Activated T-helper 2 cell treated with anti-CD3 and anti-CD28 coated beads, Interferon-gamma antibody, Interleukin-2, Interleukin-4, amounts not matched to agents 10 μg/mL and 5 μg/mL and 100 μg/mL, durations not matched to agents 14 hours and 24 hours and 36 hours (primary cell): ENCODE data around the gene GPR150. TPM values are rescaled to one million over a fixed set of nuclear protein-coding genes. Genes with fewer than 3 reads are reported as not detected.

Source experiments
- DNase-seq: peaks from one replicate; pipeline ENCODE4 v3.0.0; 2021; ENCODE audit warnings: low spot score
- H3K27ac Mint-ChIP-seq: one replicate; pipeline ENCODE4 v1.8.0; 2021; ENCODE audit warnings: mixed read lengths
- H3K27me3 Mint-ChIP-seq: one replicate; pipeline ENCODE4 v1.8.0; 2021; ENCODE audit warnings: low read depth, mixed read lengths
- H3K36me3 Mint-ChIP-seq: one replicate; pipeline ENCODE4 v1.8.0; 2021; ENCODE audit warnings: low read depth, mixed read lengths
- H3K4me1 Mint-ChIP-seq: one replicate; pipeline ENCODE4 v1.8.0; 2021; ENCODE audit warnings: low read depth, mixed read lengths
- H3K4me3 Mint-ChIP-seq: one replicate; pipeline ENCODE4 v1.8.0; 2021; ENCODE audit warnings: low read depth, mild to moderate bottlenecking, moderate library complexity, mixed read lengths
- H3K9me3 Mint-ChIP-seq: one replicate; pipeline ENCODE4 v1.8.0; 2021; ENCODE audit warnings: mixed read lengths
- intact Hi-C: fragments of 100-400 bp; cut with micrococcal nuclease; formaldehyde crosslinking; loops from one replicate; pipeline ENCODE4 v1.15.1; 2023
- total RNA-seq: library from RNA; stranded (reverse); gene quantifications from 2 replicates; pipeline ENCODE4 v1.2.3, GENCODE V29; 2022

Gene GPR150
- total RNA-seq, 1 donor from 2014 or later, result 0.11 TPM

- peaks cover 30% of the 10 kb centered on the region for H3K4me1 Mint-ChIP-seq
- no peaks in the 10 kb centered on the region for H3K9me3 Mint-ChIP-seq
- intact Hi-C loops, result loop anchor here (1.0 to 10.0 kb wide), 8 partner anchors 14 to 1016 kb away; partner anchors contain the start of genes ARSK, CAST, ELL2 and GLRX
- H3K4me3 Mint-ChIP-seq, result peak within 1 kb of the TSS; percentile 71
- no peaks in the 10 kb centered on the region for H3K36me3 Mint-ChIP-seq
- peak within 1 kb of the TSS; percentile 76 for H3K27ac Mint-ChIP-seq
- DNase-seq, result peak; percentile 94
- no peaks in the 10 kb centered on the region for H3K27me3 Mint-ChIP-seq
Measured at GRCh38 chr5:95646569-95647431, 26.9 kb downstream of the GPR150 start, which contains the start of gene RFESD. Gene RFESD, plus strand, starts transcription at chr5:95646777. Its CDS starts 5,495 bp downstream, at chr5:95652272.

DNA sequence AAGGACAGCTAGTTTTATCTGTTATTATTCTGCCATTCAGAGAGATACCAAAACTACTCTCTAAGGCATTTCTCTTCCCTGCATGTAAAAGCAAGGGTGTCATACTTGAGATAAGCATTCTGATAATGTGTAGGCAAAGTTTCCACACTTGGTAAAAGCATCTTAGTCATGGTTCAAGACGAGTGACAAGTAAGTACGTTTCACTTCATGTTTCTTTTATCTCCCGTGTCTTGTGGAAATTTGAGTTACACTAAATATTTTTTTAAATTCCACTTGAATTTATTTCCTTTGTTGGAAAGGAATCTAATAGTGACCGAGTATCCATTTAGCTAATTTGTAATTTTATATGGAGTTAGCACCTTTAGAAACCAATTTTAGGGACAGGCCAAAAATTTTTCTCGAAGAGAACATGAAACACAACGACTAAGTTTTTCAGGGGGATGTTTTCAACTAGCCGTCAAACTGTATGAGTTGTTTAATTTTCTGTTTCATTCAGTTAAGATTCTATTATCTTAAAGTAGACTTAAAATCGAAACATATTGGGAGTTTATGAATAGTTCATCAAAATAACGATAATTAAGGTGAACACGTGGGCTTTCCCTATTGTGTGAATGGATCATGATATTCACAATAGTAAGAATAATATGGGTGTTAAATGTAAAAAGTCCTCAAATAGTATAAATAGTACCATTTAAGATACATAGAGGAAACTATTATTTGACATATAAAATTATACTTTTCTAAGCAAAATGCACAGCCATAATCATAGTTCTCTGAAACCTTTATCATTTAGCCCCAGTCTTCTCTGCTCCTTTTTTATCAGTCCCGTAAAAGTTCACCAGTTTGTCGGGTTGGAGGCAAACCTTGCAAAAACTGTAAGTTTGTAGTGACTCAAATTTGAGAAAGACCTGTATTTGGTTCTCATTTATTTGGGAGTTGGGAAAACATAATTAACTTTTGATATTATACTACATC, 28.3 kb downstream of the GPR150 start:
- Mint-ChIP-seq H3K9me3 (no peaks in the 10 kb centered on the region), H3K27me3 (no peaks in the 10 kb centered on the region), H3K4me3 (peak overlapping the region; percentile 40), H3K36me3 (peaks cover 11% of the 10 kb centered on the region), H3K4me1 (peaks cover 30% of the 10 kb centered on the region), H3K27ac (peak overlapping the region; percentile 62)
- intact Hi-C loops, result loop anchor here (1.0 to 10.0 kb wide), 7 partner anchors 57 to 1014 kb away; partner anchors contain the start of genes CAST, ELL2 and GLRX
- DNase-seq, result no peak

- peaks cover 11% of the 10 kb centered on the region for H3K36me3 Mint-ChIP-seq
- H3K4me1 Mint-ChIP-seq, result peaks cover 26% of the 10 kb centered on the region
- DNase-seq, result no peak
- no peak overlapping the region for H3K4me3 Mint-ChIP-seq
- H3K27me3 Mint-ChIP-seq, result no peaks in the 10 kb centered on the region
- intact Hi-C loops, result loop anchor here (5.0 to 10.0 kb wide), 4 partner anchors 173 to 1013 kb away; partner anchors contain the start of genes CAST, ELL2 and GLRX
- H3K27ac Mint-ChIP-seq, result no peak overlapping the region
- no peaks in the 10 kb centered on the region for H3K9me3 Mint-ChIP-seq
Measured at GRCh38 chr5:95649274-95649673, 29.4 kb downstream of the GPR150 start.

- Mint-ChIP-seq H3K36me3 (peaks cover 12% of the 10 kb centered on the region), H3K27ac (no peak overlapping the region)
Measured at GRCh38 chr5:95649842-95650620, 30.1 kb downstream of the GPR150 start.

GRCh38 chr5:95652849-95653248, 33.0 kb downstream of the GPR150 start:
- peaks cover 11% of the 10 kb centered on the region for H3K4me1 Mint-ChIP-seq
- no peaks in the 10 kb centered on the region for H3K27me3 Mint-ChIP-seq
- H3K27ac Mint-ChIP-seq, result no peak overlapping the region
- intact Hi-C loops, result no loop called here
- H3K9me3 Mint-ChIP-seq, result no peaks in the 10 kb centered on the region
- H3K4me3 Mint-ChIP-seq, result no peak overlapping the region
- no peak for DNase-seq
- peaks cover 22% of the 10 kb centered on the region for H3K36me3 Mint-ChIP-seq

More at GRCh38 chr5:95649842-95650620, 30.1 kb downstream of the GPR150 start:
- DNase-seq, result no peak
- intact Hi-C loops, result loop anchor here (5.0 to 10.0 kb wide), 4 partner anchors 172 to 1012 kb away; partner anchors contain the start of genes CAST, ELL2 and GLRX
- Mint-ChIP-seq H3K4me1 (peaks cover 23% of the 10 kb centered on the region), H3K4me3 (no peak overlapping the region), H3K27me3 (no peaks in the 10 kb centered on the region), H3K9me3 (no peaks in the 10 kb centered on the region)

DNA sequence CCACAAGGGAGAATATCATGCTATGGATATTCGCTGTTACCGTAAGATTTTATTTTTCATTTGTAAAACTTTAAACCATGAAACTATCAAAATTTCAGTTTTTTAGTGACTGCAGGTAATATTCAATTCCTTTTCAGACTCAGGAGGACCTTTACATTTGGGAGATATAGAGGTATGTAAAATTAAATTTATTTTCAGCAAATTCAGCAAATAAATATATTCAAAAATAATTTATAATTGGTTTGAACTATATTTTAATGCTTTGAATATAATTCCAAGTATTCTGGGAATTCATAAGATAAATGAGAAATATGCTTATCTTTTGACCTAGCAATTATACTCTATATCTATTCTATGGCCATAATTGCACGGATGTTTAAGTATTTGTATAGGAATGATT, 34.3 kb downstream of the GPR150 start:
- DNase-seq, result no peak
- Mint-ChIP-seq H3K9me3 (no peaks in the 10 kb centered on the region), H3K27me3 (peaks cover 2% of the 10 kb centered on the region), H3K36me3 (peaks cover 22% of the 10 kb centered on the region), H3K4me3 (no peak overlapping the region), H3K4me1 (peaks cover 4% of the 10 kb centered on the region), H3K27ac (no peak overlapping the region)
- intact Hi-C loops, result no loop called here

DNA sequence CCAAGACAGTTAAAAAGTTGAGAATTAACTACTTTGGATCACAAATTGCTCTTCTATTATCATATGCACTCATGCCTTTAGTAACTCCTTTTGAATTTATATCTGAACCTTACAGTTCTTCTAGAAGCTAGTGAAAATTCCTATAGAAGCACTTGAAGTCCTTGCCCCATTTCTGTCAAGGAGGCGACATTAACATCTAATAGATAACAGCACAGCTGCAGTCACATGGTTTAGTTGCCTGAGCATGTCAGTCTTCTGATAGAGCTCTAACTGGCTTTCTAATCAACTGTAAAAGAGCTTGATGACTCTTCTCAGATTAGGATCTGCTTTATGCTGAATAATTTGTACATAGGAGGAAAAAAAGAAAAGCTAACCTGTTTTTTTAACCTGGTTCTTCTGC, 35.7 kb downstream of the GPR150 start:
- Mint-ChIP-seq H3K27me3 (peaks cover 2% of the 10 kb centered on the region), H3K36me3 (peaks cover 22% of the 10 kb centered on the region), H3K9me3 (no peaks in the 10 kb centered on the region), H3K27ac (no peak overlapping the region), H3K4me3 (no peak overlapping the region), H3K4me1 (peaks cover 2% of the 10 kb centered on the region)
- DNase-seq, result no peak
- intact Hi-C loops, result no loop called here

DNA sequence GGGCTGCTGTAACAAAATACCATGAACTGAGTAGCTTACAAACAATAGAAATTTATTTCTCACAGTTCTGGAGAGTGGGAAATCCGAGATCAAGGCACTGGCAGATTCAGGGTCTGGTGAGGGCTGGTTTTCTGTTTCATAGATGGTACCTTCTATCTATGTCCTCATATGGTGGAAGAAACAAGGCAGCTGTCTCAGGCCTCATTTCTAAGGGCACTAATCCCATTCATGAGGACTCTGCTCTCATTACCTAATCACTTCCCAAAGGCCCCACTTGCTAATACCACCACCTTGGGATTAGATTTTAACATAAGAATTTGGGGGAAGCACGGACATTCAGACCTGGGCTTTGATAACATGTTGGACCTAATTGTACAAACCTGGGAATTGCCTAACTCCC, 40.2 kb downstream of the GPR150 start:
- Mint-ChIP-seq H3K9me3 (no peaks in the 10 kb centered on the region), H3K36me3 (peaks cover 10% of the 10 kb centered on the region), H3K4me1 (peaks cover 5% of the 10 kb centered on the region), H3K4me3 (no peak overlapping the region), H3K27me3 (peaks cover 9% of the 10 kb centered on the region), H3K27ac (no peak overlapping the region)
- intact Hi-C loops, result no loop called here
- no peak for DNase-seq

DNA sequence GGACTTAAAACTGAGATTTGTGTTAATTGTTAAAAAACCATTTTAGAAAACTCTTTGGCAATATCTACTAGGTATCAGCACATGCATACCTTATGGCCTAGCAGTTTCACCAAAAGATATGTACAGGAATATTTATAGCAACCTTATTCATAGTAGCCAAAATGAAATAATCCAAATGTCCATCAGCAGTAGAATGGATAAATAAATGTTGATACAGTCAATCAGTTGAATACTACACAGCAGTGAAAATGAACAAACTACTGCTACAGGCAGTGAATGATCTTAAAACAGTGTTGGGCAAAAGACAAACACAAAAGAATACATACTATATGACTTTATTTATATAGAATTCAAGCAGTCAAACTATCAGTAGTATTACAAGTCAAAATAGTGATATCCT, 43.1 kb downstream of the GPR150 start:
- no peaks in the 10 kb centered on the region for H3K36me3 Mint-ChIP-seq
- H3K27ac Mint-ChIP-seq, result no peak overlapping the region
- peaks cover 17% of the 10 kb centered on the region for H3K27me3 Mint-ChIP-seq
- no peak overlapping the region for H3K4me3 Mint-ChIP-seq
- DNase-seq, result no peak
- no peaks in the 10 kb centered on the region for H3K9me3 Mint-ChIP-seq
- intact Hi-C loops, result no loop called here
- peaks cover 3% of the 10 kb centered on the region for H3K4me1 Mint-ChIP-seq

GRCh38 chr5:95664204-95664786, 44.4 kb downstream of the GPR150 start:
- no peaks in the 10 kb centered on the region for H3K9me3 Mint-ChIP-seq
- no peaks in the 10 kb centered on the region for H3K36me3 Mint-ChIP-seq
- peaks cover 3% of the 10 kb centered on the region for H3K4me1 Mint-ChIP-seq
- no peak overlapping the region for H3K27ac Mint-ChIP-seq
- DNase-seq, result no peak
- peaks cover 16% of the 10 kb centered on the region for H3K27me3 Mint-ChIP-seq
- intact Hi-C loops, result loop anchor here (1.0 to 2.0 kb wide), 4 partner anchors 69 to 183 kb away; no protein-coding TSS in a partner anchor
- no peak overlapping the region for H3K4me3 Mint-ChIP-seq

DNA sequence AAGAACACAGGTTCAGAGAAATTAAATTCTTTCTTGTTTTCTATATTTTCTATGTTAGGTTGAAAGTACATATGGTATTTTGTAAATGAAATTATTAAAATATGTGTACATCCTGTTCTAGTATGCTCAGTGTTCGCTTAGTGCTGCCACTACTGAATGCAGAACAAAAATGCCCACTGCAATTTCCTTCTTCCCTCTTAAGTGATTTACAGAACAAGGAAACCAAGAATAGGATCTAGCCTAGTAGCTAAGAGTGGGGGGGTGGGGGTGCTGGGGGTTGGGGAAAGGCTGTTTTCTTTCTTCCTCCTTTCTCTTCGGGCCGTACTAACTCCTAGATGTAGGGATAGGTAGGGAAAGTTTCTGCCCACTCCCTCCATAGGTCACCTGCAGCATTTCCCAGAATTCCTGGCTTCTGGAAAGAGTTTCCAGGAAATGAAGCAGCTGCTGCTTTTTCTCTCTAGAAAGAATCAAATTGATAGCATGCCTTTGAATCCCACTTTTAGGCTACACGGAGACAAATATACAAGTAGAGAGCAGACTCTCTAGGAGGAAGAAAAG, 47.3 kb downstream of the GPR150 start:
- DNase-seq, result no peak
- no peaks in the 10 kb centered on the region for H3K36me3 Mint-ChIP-seq
- H3K27me3 Mint-ChIP-seq, result peaks cover 24% of the 10 kb centered on the region
- H3K9me3 Mint-ChIP-seq, result no peaks in the 10 kb centered on the region
- no peak overlapping the region for H3K4me3 Mint-ChIP-seq
- no peak overlapping the region for H3K27ac Mint-ChIP-seq
- intact Hi-C loops, result no loop called here
- peaks cover 3% of the 10 kb centered on the region for H3K4me1 Mint-ChIP-seq
